Measurements from ENCODE around the gene SMPX. TPM values are rescaled to one million over a fixed set of nuclear protein-coding genes. Genes with fewer than 3 reads are reported as not detected.

Gene SMPX
- total RNA-seq, 1 donor from 2014 or later: not detected

DNA sequence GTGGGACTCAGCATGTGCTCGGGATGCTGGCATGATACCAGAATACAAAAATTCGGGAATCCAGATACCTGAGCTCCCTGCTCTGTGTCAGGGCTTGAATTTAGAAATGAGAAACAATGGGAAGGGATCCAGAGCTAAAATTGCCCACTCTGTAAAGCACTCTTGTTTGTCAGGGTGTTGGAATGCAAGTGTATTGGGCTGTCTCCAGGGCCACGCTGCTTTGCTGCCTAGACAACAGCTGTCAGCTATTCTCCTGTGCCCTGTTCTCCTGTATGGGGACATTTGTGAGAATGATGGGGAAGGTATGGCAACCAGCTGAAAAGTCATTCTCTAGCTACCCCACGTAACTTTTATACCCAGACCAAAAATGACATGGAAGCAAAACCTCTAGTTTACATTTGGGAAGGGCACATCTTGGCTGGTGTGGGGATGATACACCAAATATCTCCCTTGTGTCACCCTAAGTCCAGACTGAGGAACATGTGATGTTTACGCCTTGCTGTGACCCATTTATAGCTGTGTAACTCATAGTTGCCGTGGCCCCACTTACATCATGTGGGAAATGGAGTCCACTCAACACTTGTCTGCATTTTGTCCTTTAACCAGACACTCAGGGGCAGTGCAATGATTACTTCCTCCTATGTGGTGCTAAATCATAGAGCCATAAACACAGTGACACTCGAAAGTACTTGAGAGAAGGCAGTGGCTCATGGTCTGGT is 46.6 kb downstream of the SMPX start:
- no peak for DNase-seq

DNA sequence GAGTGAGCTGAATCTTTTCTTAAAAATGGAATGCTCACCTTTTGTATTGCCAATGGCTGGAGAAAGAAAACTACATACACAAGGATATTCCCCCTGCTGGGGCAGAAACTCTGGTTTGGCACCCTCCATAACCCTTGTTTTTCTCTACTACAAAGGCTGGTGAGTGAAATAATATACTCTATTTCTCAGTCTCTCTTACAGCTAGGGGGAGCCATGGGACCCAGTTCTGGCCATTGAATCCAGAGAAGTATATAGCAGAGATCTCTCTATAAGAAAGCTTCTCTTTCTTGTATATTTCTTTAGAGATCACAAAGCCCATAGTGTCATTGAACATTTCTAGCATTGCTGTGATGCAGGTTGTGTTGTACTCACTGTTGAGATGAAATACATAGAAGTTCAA is 49.8 kb downstream of the SMPX start:
- peak; percentile 2 for DNase-seq

GRCh38 chrX:21705225-21705624 is 52.7 kb downstream of the SMPX start:
- no peak for DNase-seq

GRCh38 chrX:21702725-21703124 is 55.2 kb downstream of the SMPX start:
- no peak for DNase-seq

GRCh38 chrX:21700967-21701366 is 56.9 kb downstream of the SMPX start:
- no peak for DNase-seq

DNA sequence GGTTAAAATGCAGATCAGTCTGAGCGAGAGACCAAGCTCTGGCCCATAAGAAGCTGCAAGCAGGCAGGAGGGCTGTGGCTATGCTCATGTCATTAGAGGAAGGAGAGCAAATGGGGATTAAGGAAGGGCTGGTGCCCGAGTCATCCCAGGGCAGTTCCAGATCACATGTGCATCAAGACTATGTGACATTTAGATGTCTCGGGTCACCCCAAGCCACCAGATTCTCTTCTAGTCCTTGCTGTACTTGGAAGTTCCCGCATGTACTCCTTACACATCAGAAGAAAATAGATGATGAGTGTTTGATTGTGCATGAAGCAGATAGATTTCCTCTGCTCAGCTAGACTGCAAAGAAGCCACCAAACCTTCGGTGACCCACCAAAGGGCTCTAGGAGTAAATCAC is 57.6 kb downstream of the SMPX start:
- no peak for DNase-seq

DNA sequence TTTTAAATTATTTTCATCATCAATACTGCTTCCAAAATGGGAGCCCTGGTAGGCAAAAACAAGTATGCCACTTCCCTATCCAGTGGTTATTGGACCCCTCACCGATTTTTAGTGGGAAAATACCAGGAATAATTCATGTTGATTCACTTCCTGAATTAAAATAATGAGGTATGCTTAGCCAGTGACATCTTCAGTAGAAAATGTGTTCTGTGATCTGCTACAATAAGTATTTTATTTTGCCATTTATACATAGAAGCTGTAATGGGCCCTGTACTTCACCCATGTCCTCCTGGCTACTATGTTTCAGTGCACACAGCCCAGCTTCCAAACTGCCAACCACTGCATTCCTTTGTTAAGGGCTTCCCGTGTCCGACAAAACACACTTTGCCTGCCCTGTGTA is 58.8 kb downstream of the SMPX start:
- no peak for DNase-seq

GRCh38 chrX:21698272-21698671 is 59.6 kb downstream of the SMPX start:
- no peak for DNase-seq

- no peak for DNase-seq
These were observed 66.4 kb downstream of the SMPX start for GRCh38 chrX:21691512-21692018.

DNA sequence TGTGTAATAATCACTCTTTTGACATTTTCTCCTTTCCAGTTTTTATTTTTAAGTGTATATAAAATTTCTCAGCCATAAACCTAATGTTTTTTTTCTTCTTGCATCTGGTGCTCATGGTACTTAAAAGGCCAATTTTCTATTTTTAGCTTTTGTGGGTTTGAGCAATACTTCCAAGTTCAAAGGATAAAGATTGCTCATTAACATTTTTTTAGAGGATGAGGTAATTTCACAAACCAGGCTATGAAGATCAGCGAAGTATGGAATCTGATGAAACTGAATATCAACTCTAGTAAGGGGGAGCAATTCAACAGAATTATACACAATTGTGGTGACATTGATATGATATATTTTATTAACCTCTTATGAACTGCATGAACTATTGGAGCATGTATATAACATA is 74.0 kb downstream of the SMPX start:
- DNase-seq: no peak

GRCh38 chrX:21678048-21678612 is 79.8 kb downstream of the SMPX start:
- DNase-seq: no peak

- no peak for DNase-seq
These were observed 82.0 kb downstream of the SMPX start for GRCh38 chrX:21675931-21676330.

GRCh38 chrX:21674430-21675186 is 83.3 kb downstream of the SMPX start:
- DNase-seq: no peak

DNA sequence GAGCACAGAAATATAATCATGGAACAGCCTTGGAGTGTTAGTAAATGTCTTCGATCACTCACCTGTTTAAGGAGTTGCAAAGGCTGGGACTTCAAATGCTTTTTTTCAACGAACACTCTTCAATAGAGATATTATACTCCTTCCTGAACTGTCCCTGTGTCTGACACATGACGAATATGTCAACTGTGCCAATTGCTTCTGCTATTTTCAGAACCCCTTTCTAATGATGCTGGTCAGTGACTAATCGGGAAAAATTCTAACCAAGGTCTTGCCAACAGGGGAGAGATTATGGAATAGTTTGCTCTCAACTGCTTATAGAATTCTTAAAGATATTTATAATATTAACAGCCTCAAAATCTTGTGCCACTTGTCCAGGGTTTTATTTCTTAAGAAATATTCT is 91.2 kb downstream of the SMPX start:
- no peak for DNase-seq

GRCh38 chrX:21666252-21666651 is 91.7 kb downstream of the SMPX start:
- no peak for DNase-seq

DNA sequence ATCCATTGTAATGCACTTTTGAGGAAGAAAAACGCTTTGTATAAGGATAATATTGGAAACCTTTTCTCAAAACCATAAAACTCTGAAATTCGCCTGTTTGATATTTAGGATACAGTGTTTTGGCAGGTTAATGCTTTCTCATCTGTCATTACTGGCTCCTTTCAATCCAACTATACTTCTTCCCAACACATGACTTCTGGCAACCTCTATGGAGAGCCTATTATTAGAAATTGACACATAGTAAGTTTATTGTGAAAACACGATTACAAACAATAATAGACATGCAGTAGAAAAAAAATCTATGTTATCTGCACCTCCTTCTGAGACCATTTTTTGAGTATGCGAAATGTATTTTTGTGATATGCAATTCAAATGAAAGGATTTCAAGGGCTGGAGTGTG is 95.2 kb downstream of the SMPX start:
- DNase-seq: no peak

- DNase-seq: no peak
These were observed 96.6 kb downstream of the SMPX start for GRCh38 chrX:21661316-21661715.

DNA sequence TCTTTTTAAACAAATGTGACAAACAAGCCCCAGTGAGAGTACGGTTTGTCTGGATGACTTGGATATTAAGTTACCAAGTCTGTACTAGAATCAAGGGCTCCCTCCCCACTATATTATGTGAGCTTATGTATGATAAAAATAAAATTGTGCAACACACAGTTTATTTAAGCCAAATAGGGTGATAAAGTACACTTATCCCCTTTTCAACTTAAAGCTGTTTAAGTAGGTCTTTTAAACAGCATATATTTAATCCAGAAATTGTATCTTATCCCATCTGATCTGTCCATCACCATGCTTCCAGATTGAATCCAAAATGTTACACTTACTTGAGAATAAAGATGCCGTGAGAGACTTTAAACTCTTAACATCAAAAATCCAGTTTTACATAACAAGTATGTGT is 97.8 kb downstream of the SMPX start:
- no peak for DNase-seq

GRCh38 chrX:21659320-21659719 is 98.6 kb downstream of the SMPX start:
- no peak for DNase-seq

DNA sequence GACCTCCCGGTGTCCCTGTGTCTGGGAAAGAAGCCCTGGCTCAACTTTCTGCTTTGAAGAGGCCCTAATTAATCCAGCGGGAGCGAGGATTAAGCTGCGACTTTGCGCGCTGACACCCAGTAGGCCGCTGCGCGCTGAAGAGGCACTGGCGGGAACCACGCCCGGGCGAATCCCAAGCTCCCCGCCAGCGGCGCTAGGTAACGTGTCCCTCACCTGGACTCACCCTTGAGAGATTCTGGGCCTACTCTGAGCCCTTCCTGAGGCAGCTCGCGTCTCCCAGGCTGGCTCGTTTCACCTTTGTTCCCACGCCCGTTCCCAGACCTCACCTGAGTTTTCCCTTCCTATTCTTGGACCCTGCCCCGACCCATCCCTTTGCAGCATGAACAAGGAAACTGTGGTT is 99.2 kb downstream of the SMPX start:
- no peak for DNase-seq

GRCh38 chrX:21658152-21658737 is 99.7 kb downstream of the SMPX start, which contains the start of gene KLHL34:
TSS of gene KLHL34 (minus strand) at chrX:21658330. CDS start at chrX:21657788, 542 bp downstream.
- DNase-seq: no peak

DNA sequence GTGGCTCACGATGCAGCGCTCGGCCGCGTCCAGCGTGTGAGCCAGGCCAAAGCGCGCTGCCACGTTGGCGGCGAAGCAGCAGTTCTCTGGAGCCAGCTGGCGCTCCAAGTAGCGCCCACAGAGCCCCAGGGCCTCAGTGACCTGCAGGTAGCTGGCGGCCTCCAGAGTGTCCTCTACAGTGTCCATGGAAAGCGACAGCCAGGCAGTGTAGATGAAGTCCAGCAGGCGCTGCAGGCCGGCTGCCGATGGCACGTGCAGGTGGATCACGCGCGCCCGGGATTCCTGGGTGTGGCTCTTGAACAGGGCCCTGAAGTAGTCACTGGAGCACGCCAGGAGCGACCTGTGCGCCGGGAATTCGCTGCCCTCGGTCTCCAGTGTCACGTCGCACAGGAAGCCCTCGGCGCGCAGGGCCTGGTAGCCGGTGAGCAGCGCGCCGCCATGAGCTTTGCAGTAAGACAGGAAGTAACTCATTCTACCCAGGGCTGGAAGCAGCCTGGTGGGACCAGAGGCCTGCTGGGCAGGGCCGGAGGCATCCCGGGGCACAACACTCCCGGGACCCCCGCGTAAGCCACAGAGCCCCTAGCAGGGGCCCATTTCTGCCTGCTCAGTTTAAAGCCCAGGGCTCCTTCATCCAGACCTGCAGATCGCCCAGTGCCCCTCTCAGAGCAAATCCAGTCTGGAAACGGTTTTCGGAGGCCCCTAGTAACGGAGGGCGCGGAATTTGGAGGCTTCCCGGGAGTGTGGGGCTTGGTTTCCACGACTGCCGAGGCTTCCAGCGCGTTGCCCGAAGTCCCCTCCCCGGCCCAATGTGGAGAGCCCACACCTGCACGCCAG is 100.4 kb downstream of the SMPX start:
- DNase-seq: no peak

Data from dermis blood vessel endothelial cell (primary cell).